ENCODE data around the gene XAB2.

XAB2 gene

GRCh38 chr19:7648265-7649014, 19.1 kb upstream of the XAB2 start:
- DNase-seq = no peak

- no peak for DNase-seq
These were observed 17.8 kb upstream of the XAB2 start for GRCh38 chr19:7647156-7647555.

- DNase-seq = no peak
These were observed 17.0 kb upstream of the XAB2 start for GRCh38 chr19:7646426-7646700.

- no peak for DNase-seq
These were observed 16.5 kb upstream of the XAB2 start for GRCh38 chr19:7645656-7646425.

- DNase-seq = peak; percentile 38
These were observed 15.8 kb upstream of the XAB2 start for GRCh38 chr19:7645163-7645562.

GRCh38 chr19:7644550-7644877, 15.2 kb upstream of the XAB2 start:
- no peak for DNase-seq

- peak; percentile 37 for DNase-seq
These were observed 14.5 kb upstream of the XAB2 start for GRCh38 chr19:7643629-7644549.

- DNase-seq = no peak
These were observed 13.7 kb upstream of the XAB2 start for GRCh38 chr19:7643031-7643415.

- DNase-seq = no peak
These were observed 13.1 kb upstream of the XAB2 start for GRCh38 chr19:7642295-7643030.

- DNase-seq = no peak
These were observed 12.2 kb upstream of the XAB2 start for GRCh38 chr19:7641290-7642276.

- DNase-seq = no peak
These were observed 11.5 kb upstream of the XAB2 start for GRCh38 chr19:7640803-7641202.

- no peak for DNase-seq
These were observed 10.6 kb upstream of the XAB2 start for GRCh38 chr19:7639863-7640348.

GRCh38 chr19:7638802-7639465, 9.6 kb upstream of the XAB2 start:
- no peak for DNase-seq

- DNase-seq = peak; percentile 71
These were observed 8.3 kb upstream of the XAB2 start for GRCh38 chr19:7637374-7638256.

GRCh38 chr19:7636691-7637373, 7.5 kb upstream of the XAB2 start, which contains the start of gene STXBP2:
TSS of gene STXBP2 (plus strand) at chr19:7637110. CDS start at chr19:7637150, 40 bp downstream.
- DNase-seq = peak; percentile 92

GRCh38 chr19:7636317-7636690, 7.0 kb upstream of the XAB2 start:
- DNase-seq = no peak

- DNase-seq = no peak
These were observed 6.3 kb upstream of the XAB2 start for GRCh38 chr19:7635670-7636069.

- DNase-seq = no peak
These were observed 4.4 kb upstream of the XAB2 start, which contains the start of gene PCP2 for GRCh38 chr19:7633698-7634097. TSS of gene PCP2 (minus strand) at chr19:7633719. CDS start at chr19:7633457, 262 bp downstream.
